GM19043 (cell line): ENCODE results near the gene ICE2.
"Not testable (repeated sequence)": the region's sequence is repeated elsewhere in the genome, so short reads cannot be mapped to it uniquely, and the experiment has no call there.

ENCODE experiments used
- ATAC-seq: cut with Tn5 transposase; IDR thresholded peaks from one replicate; pipeline ENCODE4 v1.9.1; 2021; ENCODE audit warnings: low read depth; ENCODE audit not compliant: unreplicated experiment

ICE2 gene

GRCh38 chr15:60448668-60449360, 30.1 kb downstream of the ICE2 start:
- no peak for ATAC-seq

- no peak for ATAC-seq
Observed at GRCh38 chr15:60444289-60444912, 34.5 kb downstream of the ICE2 start.

- ATAC-seq: no peak
Observed at GRCh38 chr15:60442763-60443162, 36.2 kb downstream of the ICE2 start.

GRCh38 chr15:60442031-60442650, 36.8 kb downstream of the ICE2 start:
- no peak for ATAC-seq

GRCh38 chr15:60441331-60441730, 37.6 kb downstream of the ICE2 start:
- ATAC-seq: no peak

- no peak for ATAC-seq
Observed at GRCh38 chr15:60438646-60439045, 40.3 kb downstream of the ICE2 start.

GRCh38 chr15:60428935-60429334, 50.0 kb downstream of the ICE2 start:
- no peak for ATAC-seq

- no peak for ATAC-seq
Observed at GRCh38 chr15:60426870-60427508, 52.0 kb downstream of the ICE2 start.

GRCh38 chr15:60425461-60425860, 53.5 kb downstream of the ICE2 start:
- no peak for ATAC-seq

- ATAC-seq: no peak
Observed at GRCh38 chr15:60424006-60424405, 54.9 kb downstream of the ICE2 start.

- no peak for ATAC-seq
Observed at GRCh38 chr15:60423537-60423936, 55.4 kb downstream of the ICE2 start.

- ATAC-seq: no peak
Observed at GRCh38 chr15:60421544-60421943, 57.4 kb downstream of the ICE2 start.

- no peak for ATAC-seq
Observed at GRCh38 chr15:60420203-60420716, 58.7 kb downstream of the ICE2 start.

- no peak for ATAC-seq
Observed at GRCh38 chr15:60419753-60420152, 59.2 kb downstream of the ICE2 start.

GRCh38 chr15:60418096-60418495, 60.8 kb downstream of the ICE2 start:
- no peak for ATAC-seq

- no peak for ATAC-seq
Observed at GRCh38 chr15:60417112-60417511, 61.8 kb downstream of the ICE2 start.

GRCh38 chr15:60416484-60416883, 62.5 kb downstream of the ICE2 start:
- no peak for ATAC-seq

GRCh38 chr15:60414016-60414682, 64.8 kb downstream of the ICE2 start:
- no peak for ATAC-seq

GRCh38 chr15:60413231-60413824, 65.6 kb downstream of the ICE2 start:
- no peak for ATAC-seq

GRCh38 chr15:60412807-60413206, 66.1 kb downstream of the ICE2 start:
- ATAC-seq: not testable (repeated sequence)
